SK-N-SH (cell line): Measurements from ENCODE around the gene SNAI1.

Experiments
- ELF1 ChIP-seq: IDR thresholded peaks from 2 replicates; pipeline ENCODE4 v1.4.0; 2012
- EP300 ChIP-seq, 2 experiments: IDR thresholded peaks; 2 replicates each; pipeline versions ENCODE4 v1.4.0 to v1.6.1; 2012; ENCODE audit warnings: borderline replicate concordance in 1 of 2, low read depth in 1 of 2, low read length in 1 of 2
- EZH2phosphoT487 ChIP-seq: fragments of 200-600 bp; sonication (generic); IDR thresholded peaks from 2 replicates; pipeline ENCODE4 v1.6.1; 2017; ENCODE audit warnings: low read depth, mixed run types, mild to moderate bottlenecking, antibody characterized with exemption, moderate library complexity, borderline replicate concordance
- FOXM1 ChIP-seq: IDR thresholded peaks from 2 replicates; pipeline ENCODE4 v1.4.0; 2012; ENCODE audit warnings: low read depth, mild to moderate bottlenecking
- GABPA ChIP-seq: IDR thresholded peaks from 2 replicates; pipeline ENCODE4 v1.4.0; 2012; ENCODE audit warnings: low read depth, mild to moderate bottlenecking
- GATA2 ChIP-seq: sonication (generic); formaldehyde crosslinking; IDR thresholded peaks from 2 replicates; pipeline ENCODE4 v1.5.0; 2020; ENCODE audit warnings: mild to moderate bottlenecking, missing genetic modification reagents
- TF ChIP-seq, protein P1 (sequence below): fragments of 200-600 bp; sonication (generic); IDR thresholded peaks from 2 replicates; pipeline ENCODE4 v1.6.1; 2017; ENCODE audit warnings: antibody characterized with exemption, mild to moderate bottlenecking, moderate library complexity
- TF ChIP-seq, protein P2 (sequence below): fragments of 150-350 bp; IDR thresholded peaks from 2 replicates; pipeline ENCODE4 v1.6.1; 2016; ENCODE audit warnings: mild to moderate bottlenecking, low read depth, low read length
- TF ChIP-seq, protein P3 (sequence below): IDR thresholded peaks from 2 replicates; pipeline ENCODE4; 2012
- TF ChIP-seq, protein P4 (sequence below): fragments of 150-350 bp; IDR thresholded peaks from 2 replicates; pipeline ENCODE4 v1.6.1; 2017; ENCODE audit warnings: antibody characterized with exemption, low read length, low read depth, borderline replicate concordance

DNA sequence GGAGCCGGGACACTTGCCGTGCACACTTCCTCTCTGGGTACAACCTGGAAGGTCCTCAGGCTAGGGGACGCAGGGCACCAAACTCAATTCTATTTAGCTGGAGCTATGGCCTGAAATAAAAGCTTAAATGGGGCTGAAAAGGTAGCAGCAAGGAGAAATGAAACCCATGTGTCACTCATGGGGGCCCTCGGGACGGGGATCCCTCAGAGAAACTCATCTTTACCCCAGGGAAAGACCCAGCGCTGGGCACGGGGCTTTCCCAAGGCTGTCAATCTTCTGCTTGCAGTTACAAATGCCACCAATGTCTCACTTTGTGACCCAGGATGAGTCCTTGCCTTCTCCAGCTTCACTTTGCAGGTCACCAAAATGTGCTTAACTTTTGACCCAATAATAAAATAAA, 16.5 kb downstream of the SNAI1 start:
- TF ChIP-seq EP300 (IDR thresholded peaks at IDR 0.05; ENCODE audit: borderline replicate concordance in 1 of 2, low read depth in 1 of 2, low read length in 1 of 2): no peak
- TF ChIP-seq, protein P1, sequence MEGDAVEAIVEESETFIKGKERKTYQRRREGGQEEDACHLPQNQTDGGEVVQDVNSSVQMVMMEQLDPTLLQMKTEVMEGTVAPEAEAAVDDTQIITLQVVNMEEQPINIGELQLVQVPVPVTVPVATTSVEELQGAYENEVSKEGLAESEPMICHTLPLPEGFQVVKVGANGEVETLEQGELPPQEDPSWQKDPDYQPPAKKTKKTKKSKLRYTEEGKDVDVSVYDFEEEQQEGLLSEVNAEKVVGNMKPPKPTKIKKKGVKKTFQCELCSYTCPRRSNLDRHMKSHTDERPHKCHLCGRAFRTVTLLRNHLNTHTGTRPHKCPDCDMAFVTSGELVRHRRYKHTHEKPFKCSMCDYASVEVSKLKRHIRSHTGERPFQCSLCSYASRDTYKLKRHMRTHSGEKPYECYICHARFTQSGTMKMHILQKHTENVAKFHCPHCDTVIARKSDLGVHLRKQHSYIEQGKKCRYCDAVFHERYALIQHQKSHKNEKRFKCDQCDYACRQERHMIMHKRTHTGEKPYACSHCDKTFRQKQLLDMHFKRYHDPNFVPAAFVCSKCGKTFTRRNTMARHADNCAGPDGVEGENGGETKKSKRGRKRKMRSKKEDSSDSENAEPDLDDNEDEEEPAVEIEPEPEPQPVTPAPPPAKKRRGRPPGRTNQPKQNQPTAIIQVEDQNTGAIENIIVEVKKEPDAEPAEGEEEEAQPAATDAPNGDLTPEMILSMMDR: no peak
- TF ChIP-seq EZH2phosphoT487: no peak
- TF ChIP-seq GABPA: no peak
- TF ChIP-seq, protein P2, sequence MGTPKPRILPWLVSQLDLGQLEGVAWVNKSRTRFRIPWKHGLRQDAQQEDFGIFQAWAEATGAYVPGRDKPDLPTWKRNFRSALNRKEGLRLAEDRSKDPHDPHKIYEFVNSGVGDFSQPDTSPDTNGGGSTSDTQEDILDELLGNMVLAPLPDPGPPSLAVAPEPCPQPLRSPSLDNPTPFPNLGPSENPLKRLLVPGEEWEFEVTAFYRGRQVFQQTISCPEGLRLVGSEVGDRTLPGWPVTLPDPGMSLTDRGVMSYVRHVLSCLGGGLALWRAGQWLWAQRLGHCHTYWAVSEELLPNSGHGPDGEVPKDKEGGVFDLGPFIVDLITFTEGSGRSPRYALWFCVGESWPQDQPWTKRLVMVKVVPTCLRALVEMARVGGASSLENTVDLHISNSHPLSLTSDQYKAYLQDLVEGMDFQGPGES: no peak
- TF ChIP-seq, protein P3, sequence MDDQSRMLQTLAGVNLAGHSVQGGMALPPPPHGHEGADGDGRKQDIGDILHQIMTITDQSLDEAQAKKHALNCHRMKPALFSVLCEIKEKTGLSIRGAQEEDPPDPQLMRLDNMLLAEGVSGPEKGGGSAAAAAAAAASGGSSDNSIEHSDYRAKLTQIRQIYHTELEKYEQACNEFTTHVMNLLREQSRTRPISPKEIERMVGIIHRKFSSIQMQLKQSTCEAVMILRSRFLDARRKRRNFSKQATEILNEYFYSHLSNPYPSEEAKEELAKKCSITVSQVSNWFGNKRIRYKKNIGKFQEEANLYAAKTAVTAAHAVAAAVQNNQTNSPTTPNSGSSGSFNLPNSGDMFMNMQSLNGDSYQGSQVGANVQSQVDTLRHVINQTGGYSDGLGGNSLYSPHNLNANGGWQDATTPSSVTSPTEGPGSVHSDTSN: no peak
- no peak for TF ChIP-seq ELF1
- TF ChIP-seq, protein P4, sequence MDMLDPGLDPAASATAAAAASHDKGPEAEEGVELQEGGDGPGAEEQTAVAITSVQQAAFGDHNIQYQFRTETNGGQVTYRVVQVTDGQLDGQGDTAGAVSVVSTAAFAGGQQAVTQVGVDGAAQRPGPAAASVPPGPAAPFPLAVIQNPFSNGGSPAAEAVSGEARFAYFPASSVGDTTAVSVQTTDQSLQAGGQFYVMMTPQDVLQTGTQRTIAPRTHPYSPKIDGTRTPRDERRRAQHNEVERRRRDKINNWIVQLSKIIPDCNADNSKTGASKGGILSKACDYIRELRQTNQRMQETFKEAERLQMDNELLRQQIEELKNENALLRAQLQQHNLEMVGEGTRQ: no peak
- TF ChIP-seq GATA2 (CRISPR knock-in tag): no peak
- no peak for TF ChIP-seq FOXM1
